ENCODE data around the gene PLCH1.

PLCH1 gene

GRCh38 chr3:155602307-155602706 lies 142.6 kb downstream of the PLCH1 start:
- no peak for DNase-seq

- DNase-seq: no peak
Measured at GRCh38 chr3:155598671-155599070, 146.2 kb downstream of the PLCH1 start.

- DNase-seq: no peak
Measured at GRCh38 chr3:155596615-155597014, 148.3 kb downstream of the PLCH1 start.

- DNase-seq: no peak
Measured at GRCh38 chr3:155595371-155595770, 149.5 kb downstream of the PLCH1 start.

- DNase-seq: no peak
Measured at GRCh38 chr3:155594526-155595187, 150.2 kb downstream of the PLCH1 start.

DNA sequence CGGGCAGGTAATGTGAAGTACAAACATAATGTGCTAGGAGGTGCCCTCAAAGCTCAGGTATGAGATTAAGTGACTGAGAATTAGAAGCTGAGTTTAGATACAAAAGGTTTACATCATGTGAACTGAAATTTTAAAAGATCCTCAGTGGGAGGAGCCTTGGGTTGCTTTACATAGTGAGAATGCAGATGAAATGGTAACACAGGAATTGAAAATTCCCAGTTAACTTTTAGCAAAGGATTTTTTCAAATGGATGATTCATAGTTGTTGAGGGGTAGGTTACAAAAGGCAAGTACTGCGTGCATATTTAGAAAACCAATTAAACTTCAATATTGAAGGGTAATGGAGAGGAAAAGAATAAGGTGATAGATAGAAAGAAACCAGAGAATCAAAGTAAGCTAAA lies 157.3 kb downstream of the PLCH1 start:
- DNase-seq: no peak

DNA sequence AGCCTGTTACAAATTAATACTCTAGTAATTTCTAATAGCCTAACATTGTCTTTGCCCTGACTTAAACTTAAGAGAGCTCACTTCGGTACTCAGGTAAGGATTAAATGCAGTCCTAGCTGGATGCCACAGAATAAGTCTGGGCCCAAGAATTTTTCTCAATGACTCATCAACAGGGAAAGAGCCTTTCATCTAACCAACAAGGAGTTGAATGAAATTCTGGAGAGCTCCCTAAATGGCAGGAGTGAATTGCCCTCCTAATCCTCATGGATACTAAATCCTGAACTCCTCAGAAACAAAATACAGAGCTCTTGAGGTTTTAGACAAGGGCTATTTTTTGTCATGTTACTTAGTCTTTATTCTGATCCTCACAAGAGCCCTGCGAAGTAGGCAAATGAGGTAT lies 159.5 kb downstream of the PLCH1 start:
- DNase-seq: no peak

DNA sequence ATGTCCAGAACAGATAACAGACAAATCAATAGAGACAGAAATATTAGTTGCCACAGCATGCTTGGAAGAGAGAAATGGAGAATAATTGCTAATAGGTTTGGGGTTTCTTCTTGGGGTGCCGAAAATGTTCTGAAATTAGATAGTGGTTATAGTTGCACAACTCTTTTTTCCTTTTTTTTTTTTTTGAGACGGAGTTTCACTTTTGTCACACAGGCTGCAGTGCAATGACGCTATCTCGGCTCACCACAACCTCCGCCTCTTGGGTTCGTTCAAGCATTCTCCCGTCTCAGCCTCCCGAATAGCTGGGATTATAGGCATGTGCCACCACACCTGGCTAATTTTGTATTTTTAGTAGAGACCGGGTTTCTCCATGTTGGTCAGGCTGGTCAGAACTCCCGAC lies 163.3 kb downstream of the PLCH1 start:
- no peak for DNase-seq

DNA sequence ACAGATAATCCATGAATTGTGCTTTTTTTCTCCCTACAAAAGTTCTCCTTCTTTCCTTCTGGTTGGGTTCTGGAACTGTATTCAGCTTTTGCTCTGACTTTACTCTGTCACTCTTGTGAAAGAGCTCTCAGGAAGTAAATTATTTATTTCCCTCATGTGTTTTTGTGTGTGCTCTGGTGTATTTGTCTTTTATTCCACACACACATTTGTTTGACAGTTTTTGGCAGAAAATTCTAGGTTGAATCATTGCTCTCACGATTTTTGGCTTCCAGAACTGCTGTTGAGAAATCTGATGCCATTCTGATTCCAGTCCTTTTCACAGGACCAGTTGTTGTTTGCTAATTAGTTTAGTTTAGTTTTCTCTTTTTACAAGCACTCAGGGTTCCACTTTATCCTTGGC lies 172.8 kb downstream of the PLCH1 start:
- DNase-seq: no peak

- DNase-seq: no peak
Measured at GRCh38 chr3:155568295-155568694, 176.6 kb downstream of the PLCH1 start.

DNA sequence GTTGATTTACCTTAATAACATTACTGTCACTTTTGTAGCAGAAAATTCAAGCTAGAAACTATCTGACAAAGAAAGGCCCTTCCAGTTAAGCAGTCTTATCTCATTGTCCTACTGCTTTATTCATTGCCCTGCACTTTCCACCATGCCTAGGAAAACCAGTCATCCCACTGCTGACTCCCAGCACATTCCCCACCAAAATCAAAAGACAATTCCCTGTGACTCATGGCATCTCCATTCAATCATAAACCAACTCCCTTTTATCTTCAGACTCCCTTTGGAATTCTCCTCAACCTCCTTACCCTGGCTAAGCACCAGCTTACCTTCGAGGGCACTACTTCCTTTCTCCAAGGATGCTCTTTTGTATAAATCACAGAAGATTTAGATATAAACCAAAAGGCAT lies 184.3 kb downstream of the PLCH1 start:
- DNase-seq: no peak

DNA sequence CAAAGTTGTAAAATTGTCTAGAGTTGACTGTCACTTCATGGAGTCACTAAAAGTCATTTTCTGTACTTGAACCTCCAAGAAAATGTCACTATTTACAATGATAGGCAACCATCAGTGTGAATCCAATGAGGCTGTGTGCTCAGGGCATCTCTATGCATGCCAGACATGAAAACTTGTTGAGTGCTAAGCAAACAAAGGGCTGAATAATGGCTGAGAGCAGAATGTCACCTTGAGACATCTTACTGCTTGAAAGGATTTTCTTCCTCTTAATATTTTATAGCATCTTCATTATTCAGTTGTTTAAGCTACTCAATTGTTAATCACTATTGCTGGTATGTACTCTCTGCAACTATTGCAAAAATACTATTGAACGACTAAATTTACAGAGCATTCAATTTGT lies 184.7 kb downstream of the PLCH1 start:
- DNase-seq: no peak

DNA sequence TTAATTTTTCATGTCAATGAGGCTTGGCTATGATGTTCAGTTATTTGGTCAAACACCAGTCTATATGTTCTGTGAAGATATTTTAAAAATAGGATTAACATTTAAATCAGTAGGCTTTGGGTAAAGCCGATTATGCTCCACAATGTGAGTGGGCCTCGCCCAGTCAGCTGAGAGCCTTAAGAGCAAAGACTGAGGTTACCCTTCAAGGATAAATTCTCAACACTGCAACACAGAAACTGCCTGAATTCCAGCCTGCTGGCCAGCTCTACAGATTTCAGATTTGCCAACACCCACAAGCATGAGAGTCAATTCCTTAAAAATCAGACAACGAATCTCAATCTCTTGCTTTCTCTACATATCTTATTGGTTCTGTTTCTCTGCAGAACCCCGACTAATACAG lies 188.3 kb downstream of the PLCH1 start:
- no peak for DNase-seq

DNA sequence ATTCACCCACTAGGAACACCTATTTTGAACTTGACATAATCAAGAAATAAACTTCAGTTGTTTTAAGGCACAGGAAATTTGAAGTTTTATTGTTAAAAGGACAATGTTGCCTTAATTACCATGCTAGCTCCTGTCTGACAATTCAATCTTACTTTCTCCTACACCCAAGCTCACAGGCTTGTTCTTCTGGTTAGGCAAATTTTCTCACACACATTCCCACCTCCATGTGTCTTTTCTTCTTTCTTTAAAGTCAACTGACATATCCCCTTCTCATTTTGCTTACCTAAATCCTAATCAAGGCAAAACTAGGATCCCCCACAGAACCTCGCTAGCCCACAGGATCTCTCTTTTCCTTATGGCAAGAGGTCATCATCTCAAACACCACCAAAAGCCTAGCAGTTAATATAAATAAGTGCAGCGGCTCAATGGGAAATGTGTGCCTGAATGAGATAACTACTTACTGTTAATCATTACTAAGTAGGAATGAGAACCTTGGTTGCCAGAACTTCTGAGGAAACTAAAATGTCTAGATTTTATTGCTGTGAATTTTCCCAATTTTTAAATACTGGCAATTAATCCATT lies 189.3 kb downstream of the PLCH1 start:
- no peak for DNase-seq

DNA sequence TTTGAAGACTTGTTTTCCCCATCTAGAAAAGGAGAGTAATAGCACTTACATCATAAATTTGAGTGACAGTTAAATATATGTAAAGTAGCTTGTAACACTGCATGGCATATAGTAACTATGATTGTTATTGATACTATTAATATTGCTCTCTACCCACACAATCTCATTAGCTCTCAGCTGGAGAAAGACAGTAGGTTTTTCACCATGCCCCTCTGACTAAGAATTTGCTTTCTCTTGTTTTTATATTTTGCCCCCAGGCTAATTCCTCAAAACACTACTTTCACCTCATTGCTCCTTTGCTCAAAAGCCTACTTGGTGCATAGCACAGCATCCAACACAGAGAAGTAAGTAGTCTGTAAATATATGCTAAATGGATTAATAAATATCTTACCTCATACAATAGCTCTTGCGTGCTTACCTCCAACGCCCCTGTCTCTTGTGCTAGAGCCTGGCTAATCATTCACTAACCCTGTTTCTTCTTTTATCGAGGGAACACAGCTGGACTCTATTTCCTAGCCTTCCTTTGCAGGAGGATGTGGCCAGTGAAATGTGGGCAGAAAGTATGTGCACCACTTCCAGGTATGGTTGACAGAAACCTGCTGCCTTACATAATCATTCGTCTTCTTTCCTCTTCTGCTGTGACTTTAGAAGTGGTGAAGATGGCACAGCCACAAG lies 190.0 kb downstream of the PLCH1 start:
- no peak for DNase-seq

DNA sequence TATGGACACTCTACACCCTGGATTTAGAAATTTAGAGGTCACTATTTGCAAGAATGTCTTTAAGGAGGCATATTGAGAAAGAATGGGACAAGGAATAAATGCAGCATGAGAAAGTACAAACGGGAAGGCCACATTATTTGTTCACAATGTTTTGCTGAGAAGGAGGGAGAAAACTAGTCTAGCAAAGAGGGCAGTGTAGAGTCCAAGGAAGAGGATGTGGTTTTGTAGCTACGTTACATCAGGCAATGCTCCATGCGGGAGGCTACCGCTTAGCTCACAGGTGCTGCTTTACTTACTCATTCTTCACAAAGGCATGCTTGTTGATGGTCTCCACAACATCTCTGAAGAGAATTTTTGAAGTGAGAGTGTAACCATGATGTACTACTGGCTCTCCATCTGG lies 191.1 kb downstream of the PLCH1 start:
- no peak for DNase-seq

- no peak for DNase-seq
Measured at GRCh38 chr3:155553326-155553725, 191.5 kb downstream of the PLCH1 start.

- no peak for DNase-seq
Measured at GRCh38 chr3:155550391-155550790, 194.5 kb downstream of the PLCH1 start.

DNA sequence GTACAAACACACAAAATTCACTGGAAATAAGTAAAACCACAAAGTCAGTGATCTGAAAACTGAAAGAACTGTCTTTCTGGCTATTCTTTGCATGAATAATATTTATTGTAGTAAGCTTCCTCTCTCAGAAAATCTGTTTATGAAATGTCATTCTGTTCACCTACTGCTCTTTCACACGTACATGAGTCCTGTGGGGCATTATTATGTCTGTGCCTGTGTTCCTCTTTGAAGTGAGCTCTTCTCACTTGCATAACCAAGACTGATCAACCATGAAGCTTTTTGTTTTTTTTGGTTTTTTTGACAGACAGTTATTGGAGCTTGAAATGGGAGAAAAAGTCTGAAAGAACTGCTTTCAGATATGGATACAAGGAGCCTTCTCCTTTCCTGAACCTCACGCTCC lies 195.8 kb downstream of the PLCH1 start:
- DNase-seq: no peak

GRCh38 chr3:155548195-155548594 lies 196.7 kb downstream of the PLCH1 start:
- no peak for DNase-seq

DNA sequence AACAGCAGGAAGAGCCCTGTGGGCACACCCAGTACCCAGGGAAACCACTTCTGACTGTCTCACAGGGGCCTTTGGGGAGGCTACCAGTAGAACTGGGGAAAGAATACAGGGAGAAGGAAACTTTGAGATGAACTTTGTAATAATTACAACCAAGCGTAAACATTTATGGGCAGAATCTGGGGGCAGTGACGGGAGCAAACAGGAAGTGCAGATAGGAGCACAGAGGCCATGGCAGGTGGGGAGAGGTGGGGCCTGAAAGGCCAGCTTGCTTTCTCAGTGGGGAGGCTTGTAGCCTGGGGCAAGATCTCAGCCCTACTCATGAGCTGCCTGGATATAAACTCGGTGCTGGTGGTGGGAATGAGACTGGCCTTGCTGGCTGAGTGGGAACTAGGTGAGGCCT lies 209.8 kb downstream of the PLCH1 start:
- DNase-seq: no peak

- no peak for DNase-seq
Measured at GRCh38 chr3:155528579-155528978, 216.3 kb downstream of the PLCH1 start.

GRCh38 chr3:155525324-155525833 lies 219.5 kb downstream of the PLCH1 start:
- DNase-seq: no peak

- DNase-seq: no peak
Measured at GRCh38 chr3:155520463-155520862, 224.4 kb downstream of the PLCH1 start.

All from effector CD4-positive, alpha-beta T cell (primary cell).